Activated CD4-positive, alpha-beta T cell treated with anti-CD3 and anti-CD28 coated beads, Interleukin-2, amount 50 U/mL, for 48 hours (primary cell): Measurements from ENCODE around the gene YJU2.
"Not testable (repeated sequence)": the region's sequence is repeated elsewhere in the genome, so short reads cannot be mapped to it uniquely, and the experiment has no call there.

Source experiments
- DNase-seq, 2 experiments: peaks; one replicate each; pipeline ENCODE4 v3.0.0-alpha.2; 2020

The YJU2 gene

GRCh38 chr19:4246767-4247593, at the start of gene YJU2:
Gene YJU2 (plus strand): TSS chr19:4247080. CDS start chr19:4247147, 67 bp downstream.
- DNase-seq: peak; percentile 99

DNA sequence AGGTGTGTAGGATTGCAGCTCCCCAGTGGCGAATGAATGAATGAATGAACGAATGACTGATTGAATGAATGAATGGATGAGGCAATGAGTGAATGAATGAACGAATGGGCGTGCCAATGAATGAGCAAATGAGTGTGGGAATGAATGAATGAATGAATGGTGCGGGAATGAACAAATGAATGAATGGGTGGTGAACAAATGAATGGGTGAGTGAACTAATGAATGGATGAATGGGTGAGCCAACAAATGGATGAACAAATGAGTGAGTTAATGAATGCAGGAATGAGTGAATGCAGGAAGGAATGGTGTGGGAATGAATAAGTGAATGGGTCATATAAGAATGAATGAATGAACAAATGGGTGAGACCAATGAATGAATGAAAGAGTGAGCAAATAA, 49.7 kb upstream of the YJU2 start:
- DNase-seq: no peak

DNA sequence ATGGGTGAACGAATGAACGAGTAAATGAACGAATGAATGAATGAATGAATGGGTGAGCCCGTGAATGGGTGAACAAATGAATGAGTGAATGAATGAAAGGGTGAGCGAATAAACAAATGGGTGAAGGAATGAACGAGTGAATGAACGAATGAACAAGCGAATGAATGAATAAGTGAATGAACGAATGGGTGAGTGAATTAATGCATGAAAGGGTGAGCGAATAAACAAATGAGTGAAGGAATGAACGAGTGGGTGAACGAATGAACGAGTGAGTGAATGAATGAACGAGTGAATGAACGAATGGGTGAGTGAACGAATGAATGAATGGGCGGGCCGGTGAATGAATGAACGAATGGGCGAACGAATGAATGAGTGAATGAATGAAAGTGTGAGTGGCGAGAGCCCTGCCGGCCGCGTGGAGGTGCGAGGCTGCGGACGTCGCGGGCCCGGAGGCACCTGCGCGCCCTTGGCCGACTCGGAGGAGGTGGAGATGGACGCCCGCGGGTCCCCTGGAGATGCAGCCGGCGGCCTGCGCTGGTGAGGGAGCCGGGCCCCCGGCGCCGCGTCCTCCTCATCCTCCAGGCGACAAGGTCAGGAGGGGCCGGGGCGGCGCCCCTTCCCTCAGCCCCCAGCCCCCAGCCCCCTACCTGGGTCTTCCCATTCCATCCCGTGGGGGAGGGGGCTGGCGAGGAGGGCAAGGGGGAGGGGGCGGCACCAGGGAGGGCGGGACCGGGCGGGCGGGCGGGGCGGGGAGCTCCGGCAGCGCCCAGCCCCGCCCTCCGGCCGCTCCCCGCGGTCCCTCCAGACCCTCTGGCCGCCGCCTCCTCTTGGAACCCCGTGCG, 49.0 kb upstream of the YJU2 start:
- DNase-seq: no peak

GRCh38 chr19:4198467-4199126, 48.3 kb upstream of the YJU2 start:
- DNase-seq: no peak

DNA sequence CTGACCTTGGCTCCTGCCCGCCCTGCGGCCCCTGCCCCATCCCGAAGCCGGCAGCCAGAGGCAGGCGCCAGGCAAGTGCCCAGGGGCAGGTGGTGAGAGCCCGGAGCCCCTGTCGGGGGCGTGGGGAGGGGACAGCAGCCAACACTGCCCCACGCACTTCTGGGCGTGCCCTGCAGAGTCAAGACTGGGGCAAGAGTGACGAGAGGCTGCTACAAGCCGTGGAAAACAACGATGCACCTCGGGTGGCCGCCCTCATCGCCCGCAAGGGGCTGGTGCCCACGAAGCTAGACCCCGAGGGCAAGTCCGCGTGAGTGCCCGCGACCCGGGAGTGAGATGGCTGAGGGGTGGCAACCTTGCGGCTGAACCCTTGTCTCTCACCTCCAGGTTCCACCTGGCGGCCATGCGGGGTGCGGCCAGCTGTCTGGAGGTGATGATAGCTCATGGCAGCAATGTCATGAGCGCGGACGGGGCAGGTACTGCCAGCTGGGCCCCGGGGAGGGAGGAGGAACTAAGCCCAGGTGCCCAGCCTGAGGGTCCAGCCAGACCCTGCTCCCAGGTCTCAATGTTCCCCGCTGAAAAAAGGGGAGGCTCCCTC, 47.1 kb upstream of the YJU2 start:
- no peak for DNase-seq

DNA sequence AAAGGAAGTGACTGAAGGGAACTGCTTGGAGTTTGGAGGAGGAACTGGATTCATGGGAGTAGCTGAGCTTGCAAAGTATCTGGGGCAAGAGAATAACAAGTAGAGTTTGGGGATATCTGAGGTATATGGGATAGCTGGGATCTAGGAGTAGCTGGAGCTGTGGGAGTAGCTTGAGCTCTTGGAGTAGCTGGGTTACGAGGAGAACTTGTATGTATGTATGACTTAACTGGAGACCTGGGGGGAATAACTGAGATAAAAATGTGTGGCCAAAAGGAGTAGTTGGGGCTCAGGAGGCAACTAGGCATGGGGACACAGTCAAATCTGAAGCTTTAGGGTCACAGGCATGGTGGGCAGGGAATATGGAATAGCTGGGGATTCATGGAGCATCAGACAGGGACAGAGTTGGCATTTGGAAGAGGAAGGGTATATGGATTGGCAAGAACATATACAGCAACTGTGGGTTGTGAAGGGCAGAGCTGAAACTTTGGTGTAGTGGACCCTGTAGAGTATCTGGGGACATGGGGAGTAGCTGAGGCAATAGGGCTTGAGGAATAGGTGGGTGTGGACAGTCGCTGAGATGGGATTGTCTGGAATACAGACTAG, 45.8 kb upstream of the YJU2 start:
- no peak for DNase-seq

DNA sequence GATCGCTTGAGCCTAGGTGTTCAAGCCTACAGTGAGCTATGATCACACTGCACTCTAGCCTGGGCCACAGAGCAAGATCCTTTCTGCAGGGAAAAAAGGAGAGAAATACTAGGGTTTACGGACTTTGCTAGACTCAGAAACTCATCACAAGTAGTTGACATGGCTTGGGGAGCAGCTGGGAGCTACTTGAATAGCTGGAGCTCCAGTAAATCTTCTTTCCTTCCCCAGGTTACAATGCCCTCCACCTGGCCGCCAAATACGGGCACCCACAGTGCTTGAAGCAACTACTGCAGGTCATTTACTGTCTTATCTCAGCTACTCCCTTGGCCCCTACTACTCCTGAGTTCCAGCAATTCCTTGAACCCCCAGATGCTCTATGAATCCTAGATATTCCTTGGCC, 45.1 kb upstream of the YJU2 start:
- no peak for DNase-seq

- DNase-seq: no peak
Observed at GRCh38 chr19:4206818-4207484, 39.9 kb upstream of the YJU2 start.

DNA sequence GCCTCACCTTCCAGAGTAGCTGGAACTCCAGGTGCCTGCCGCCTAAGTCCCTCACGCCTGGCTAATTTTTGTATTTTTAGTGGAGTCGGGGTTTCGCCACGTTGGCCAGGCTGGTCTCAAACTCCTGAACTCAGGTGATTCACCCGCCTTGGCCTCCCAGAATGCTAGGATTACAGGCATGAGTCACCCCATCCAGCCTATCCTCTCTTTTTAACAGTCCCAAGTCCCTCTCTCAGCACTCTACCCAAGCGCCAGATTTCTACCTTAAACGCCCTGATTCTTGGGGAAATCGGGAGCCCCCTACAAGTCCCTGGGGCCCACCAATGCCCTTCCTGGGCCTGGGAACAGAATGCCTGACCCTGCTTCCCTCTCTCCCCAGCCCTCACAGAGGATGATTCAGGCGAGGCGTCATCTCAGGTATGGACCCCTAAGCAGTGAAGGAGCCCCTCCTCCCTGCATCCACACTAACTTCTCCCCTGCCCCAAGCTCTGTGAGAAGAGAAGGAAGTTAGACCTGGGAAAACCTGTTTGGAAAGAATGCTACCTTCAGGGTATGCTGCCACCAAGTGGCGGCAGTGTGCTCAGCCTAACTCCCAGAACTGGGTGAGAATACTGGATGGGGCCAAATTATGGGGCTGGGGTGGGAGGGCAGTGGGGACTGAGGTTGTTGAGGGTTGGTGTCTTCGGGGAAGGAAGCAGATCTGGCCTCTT, 38.3 kb upstream of the YJU2 start:
- DNase-seq: no peak

DNA sequence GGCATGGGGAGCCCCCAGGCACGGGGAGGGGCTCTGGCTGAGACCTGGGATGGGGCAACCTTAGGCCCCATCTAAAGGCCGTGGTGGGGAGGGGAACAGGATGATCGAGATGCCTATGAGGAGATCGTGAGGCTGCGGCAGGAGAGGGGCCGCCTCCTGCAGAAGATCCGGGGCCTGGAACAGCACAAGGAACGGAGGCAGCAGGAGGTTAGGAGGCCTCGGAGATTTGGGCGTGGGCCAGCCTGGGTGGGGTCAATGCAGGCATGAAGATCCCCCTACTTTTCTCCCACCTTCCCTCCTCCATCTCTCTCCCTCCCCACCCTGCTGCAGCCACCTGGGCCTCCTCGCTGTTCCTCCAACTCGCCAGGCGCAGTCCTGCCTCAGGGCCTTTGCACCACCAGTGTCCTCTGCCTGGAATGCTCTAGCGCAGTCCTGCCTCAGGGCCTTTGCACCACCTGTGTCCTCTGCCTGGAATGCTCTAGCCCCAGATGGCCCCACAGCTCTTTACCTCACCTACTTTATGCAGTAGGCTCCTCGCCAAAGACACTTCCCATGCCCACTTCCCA, 36.6 kb upstream of the YJU2 start:
- no peak for DNase-seq

DNA sequence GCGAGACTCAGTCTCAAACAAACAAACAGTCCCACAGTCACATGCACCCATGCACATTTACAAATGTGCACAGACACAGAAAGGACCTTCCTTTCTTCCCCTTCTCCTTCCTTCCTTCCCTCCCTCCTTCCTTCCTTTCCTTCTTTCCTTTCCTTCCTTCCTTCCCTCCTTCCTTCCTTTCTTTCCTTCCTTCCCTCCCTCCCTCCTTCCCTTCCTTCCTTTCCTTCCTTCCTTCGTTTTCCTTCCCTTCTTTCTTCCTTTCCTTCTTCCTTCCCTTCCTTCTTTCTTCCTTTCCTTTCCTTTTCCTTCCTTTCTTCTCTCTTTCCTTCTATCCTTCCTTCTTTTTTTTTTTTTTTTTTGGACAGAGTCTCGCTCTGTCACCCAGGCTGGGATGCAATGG, 33.8 kb upstream of the YJU2 start:
- no peak for DNase-seq

DNA sequence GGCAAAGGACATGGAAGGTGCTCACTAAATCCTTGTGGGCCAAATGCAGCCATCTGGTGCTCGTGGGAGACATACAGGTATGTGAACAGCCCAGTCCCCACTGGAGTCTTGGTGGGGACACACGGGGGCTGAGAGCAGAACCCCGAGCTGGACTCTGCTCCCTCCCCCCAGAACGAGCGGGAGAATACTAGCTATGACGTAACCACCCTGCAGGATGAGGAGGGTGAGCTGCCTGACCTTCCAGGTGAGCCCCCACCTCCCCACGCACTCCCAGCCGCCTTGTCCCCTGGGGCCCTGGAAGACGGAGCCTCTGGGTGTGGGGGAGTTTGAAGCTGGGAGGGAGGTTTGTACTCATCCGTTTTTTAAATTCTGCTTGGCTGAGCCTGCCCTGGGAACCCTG, 31.1 kb upstream of the YJU2 start:
- no peak for DNase-seq

DNA sequence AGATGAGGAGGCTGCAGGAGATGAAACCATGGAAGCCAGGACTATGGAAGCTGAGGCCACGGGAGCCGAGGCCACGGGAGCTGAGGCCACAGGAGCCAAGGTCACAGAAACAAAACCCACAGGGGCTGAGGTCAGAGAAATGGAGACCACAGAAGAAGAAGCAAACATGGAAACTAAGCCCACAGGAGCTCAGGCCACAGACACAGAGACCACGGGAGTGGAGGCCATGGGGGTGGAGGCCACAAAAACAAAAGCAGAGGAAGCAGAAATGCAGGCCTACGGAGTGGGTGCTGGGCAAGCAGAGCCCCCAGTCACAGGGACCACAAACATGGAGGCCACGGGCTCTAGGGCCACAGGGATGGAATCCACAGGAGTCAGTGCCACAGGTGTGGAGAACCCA, 30.0 kb upstream of the YJU2 start:
- no peak for DNase-seq

DNA sequence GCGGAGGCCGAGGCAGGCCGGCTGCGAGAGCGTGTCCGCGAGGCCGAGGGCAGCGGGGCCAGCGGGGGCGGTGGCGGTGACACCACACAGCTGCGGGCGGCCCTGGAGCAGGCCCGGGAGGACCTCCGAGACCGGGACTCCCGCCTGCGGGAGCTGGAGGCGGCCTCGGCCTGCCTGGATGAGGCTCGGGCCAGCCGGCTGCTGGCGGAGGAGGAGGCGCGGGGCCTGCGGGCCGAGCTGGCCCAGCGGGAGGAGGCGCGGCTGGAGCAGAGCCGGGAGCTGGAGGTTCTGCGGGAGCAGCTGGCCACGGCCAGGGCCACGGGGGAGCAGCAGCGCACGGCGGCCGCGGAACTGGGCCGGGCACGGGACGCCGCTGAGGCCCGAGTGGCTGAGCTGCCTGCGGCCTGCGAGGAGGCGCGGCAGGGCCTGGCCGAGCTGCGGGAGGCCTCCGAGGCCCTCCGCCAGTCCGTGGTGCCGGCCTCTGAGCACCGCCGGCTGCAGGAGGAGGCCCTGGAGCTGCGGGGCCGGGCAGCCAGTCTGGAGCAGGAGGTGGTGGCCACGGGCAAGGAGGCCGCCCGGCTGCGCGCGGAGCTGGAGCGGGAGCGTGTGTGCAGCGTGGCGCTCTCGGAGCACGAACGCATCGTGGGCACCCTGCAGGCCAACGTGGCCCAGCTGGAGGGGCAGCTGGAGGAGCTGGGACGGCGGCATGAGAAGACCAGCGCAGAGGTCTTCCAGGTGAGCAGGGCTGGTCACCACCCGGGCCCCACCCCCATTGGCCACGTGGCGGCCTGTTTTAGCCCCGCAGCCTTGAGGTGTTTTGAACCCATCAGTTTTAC, 29.2 kb upstream of the YJU2 start:
- DNase-seq: no peak

- not testable (repeated sequence) for DNase-seq
Observed at GRCh38 chr19:4218523-4218922, 28.4 kb upstream of the YJU2 start.

DNA sequence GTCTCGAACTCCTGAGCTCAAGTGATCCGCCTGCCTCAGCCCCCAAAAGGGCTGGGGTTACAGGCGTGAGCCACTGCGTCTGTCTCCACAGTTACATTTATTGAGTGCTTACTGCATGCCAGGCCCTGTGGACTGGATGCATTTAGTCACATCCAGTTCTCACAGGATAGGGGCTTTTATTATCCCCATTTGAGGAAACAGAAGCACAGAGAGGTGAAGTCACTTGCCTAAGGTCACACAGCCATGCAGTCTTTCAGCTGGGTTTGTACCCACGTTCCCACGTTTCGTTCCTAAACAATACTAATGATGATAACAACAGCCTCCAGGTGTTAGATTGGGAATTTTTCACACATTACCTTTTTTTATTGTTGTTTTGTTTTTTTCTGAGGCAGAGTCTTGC, 26.7 kb upstream of the YJU2 start:
- no peak for DNase-seq

- no peak for DNase-seq
Observed at GRCh38 chr19:4224470-4224869, 22.4 kb upstream of the YJU2 start.

GRCh38 chr19:4225885-4226284, 21.0 kb upstream of the YJU2 start:
- no peak for DNase-seq

GRCh38 chr19:4227771-4228170, 19.1 kb upstream of the YJU2 start:
- DNase-seq: no peak

DNA sequence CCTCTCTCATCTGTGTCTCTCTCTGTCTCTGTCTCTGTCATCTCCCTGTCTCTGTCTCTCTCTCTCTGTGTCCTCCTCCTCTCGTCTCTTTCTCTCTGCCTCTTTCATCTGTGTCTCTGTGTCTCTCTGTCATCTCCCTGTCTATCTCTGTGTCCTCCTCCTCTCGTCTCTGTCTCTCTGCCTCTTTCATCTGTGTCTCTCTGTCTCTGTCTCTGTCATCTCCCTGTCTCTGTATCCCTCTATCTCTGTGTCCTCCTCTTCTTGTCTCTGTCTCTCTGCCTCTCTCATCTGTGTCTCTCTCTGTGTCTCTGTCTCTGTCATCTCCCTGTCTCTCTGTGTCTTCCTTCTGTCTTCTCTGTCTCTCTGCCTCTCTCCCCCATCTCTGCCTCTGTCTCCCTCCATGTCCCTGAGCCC, 18.1 kb upstream of the YJU2 start:
- no peak for DNase-seq
